ENCODE results near the gene TBC1D9.
"Not testable (repeated sequence)": the region's sequence is repeated elsewhere in the genome, so short reads cannot be mapped to it uniquely, and the experiment has no call there.

TBC1D9 gene

DNA sequence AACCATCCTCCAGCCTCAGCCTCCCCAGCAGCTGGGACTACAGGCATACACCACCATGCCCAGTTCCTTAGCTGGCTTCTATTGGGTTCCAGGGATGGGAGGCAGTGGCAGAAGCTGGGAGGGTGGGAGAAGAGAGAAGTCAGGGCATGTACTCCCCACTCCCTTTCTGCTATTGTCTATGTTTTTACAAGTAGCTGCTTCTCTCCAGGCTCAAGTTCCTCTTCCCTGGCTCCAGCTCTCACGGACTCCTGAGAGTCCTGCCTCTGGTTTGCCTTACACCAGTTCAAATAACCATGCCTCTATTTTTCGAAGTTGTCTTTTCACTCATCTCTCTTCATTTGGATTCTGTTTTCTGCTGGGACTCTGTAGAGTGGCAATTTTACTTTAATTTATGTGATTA is 2.9 kb downstream of the TBC1D9 start:
- DNase-seq (ENCODE audit: low read depth) = no peak

DNA sequence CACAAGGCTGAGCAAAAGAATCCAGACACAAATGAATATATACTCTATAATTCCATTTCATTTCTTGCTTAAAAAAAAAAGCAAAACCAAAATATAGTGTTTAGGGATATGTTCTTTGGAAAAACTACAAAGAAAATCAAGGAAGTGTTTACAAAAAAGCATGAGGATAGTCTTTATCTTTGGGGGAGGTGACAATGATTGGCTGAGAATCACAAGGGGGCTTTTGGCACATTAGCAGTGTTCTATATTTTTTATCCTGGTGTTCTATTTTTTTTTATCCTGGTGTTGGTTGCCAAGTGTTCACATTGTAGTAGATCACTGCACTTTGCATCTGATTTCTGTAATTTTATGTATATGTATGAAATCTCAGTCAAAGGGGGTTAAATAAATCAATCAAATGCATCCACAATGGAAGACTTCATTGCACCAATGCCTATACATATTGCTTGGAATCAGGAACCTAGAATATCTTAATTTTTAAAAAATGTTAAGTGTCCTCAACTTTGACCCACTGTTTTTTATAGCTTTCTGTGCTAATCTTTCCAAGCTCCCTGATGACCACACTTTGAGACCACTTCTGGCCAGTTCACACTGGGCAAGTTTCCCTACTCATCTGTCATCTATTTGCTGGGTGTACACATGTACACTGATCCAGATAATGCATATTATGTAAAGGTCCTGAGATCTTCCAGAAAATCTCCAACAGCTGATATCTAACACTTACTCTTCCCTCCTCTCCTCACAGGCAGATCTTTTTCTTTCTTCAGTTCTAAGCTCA is 3.7 kb downstream of the TBC1D9 start:
- DNase-seq (ENCODE audit: low read depth) = no peak

DNA sequence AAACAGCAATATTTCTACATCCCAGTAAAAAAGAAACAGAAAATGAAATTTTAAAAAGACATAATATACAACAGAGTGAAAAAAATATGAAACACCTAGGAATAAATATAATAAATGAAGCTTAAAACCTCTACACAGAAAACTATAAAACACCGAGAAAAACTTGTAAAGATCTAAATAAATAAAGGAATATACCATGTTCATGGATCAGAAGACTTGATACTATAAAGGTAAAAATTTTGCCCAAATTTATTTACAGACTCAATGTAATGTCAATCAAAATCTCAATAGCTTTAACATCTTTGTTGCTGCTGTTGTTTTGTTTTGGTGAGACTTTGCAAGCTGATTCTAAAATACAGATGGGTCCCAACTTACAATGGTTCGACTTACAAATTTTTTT is 5.7 kb downstream of the TBC1D9 start:
- no peak for DNase-seq (ENCODE audit: low read depth)

DNA sequence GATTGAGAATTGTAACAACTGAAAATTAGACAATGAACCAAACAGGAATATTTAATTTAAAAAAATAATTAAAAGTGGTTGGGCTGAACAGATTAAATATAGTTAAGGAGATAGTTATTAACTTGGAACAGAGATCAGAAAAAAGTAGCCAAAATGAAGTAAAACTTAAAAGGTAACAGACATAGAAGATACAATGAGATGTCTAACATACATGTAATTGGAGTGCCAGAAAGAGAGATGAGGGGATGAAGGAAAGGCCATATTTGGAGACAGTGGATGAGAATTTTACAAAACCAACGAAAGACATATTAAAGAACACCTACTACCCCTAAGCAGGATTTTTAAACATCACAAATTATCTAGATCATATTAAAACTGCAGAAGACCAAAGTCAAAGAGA is 8.0 kb downstream of the TBC1D9 start:
- DNase-seq (ENCODE audit: low read depth) = no peak

DNA sequence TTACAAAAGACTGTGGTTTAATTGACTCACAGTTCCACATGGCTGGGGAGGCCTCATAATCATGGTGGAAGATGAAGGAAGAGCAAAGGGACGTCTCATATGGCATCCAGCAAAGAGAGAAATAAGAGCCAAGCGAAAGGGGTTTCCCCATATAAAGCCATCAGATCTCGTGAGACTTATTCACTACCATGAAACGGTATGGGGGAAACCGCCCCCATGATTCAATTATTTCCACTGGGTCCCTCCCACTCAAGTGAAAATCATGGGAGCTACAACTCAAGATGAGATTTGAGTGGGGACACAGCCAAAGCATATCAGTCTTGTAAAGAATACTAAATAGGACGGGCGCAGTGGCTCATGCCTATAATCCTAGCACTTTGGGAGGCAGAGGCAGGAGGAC is 9.6 kb downstream of the TBC1D9 start:
- DNase-seq (ENCODE audit: low read depth) = not testable (repeated sequence)

DNA sequence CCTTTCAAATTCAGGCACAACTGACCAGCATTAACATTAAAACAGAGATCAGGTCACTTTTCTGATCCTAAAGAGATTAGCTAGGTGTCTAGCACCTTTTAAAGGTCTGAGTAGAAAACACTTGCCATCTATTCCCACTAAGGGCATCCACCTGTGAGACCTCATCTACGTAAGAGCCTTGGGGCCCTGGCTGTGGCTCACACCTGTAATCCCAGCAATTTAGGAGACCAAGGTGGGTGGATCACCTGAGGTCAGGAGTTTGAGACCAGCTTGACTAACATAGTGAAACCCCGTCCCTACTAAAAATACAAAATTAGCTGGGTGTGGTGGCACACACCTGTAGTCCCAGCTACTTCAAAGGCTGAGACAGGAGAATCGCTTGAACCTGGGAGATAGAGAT is 11.8 kb downstream of the TBC1D9 start:
- no peak for DNase-seq (ENCODE audit: low read depth)

DNA sequence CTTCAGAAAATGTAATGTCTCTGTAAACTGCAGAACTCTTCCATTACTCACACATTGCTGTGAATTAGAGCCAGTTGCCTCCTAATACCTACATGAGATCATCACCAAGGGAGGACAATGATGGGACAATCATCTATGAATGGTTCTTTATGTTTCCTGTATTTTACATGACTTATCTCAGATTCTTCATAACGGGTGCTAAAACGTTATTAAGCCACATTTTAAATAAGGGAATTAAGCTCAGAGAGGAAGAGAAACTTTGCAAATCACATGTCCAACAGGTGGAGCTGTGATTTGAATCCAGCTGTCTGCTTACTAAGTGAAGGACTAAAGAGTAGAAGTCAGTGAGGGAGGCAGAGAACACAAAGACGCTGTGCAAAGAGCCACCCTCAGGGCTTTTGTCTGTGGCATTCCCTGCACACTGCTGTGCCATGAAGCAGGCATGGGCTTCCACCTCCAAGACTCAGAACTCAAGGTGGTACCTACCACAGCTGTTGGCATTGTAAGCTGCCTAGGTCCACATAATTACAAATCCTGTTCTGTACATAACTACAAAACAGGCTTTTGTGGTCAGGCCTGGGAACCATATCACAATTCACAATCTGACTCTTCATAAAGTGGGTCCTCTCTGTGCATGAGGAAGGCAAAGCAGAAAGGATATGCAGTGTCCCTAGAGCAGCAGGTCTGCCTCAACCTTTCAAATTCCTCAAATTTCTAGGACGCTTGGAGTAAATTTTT is 12.8 kb downstream of the TBC1D9 start:
- no peak for DNase-seq (ENCODE audit: low read depth)

DNA sequence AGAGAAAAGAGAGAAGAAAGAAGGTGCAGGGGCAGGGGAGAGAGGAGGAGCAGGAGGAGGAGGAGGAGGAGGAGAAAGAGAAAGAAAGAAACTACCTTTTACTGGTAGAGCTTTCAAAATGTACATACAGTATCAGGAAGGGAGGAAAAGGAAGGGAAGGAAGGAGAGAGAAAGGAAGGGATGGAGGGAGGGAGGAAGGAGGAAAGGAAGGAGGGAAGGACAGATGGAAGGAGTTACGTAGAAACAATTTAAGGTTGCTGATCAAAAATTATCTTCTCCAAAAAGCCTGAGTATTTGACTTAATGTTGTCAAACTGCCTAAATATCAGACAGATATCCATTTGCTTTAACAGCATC is 13.4 kb downstream of the TBC1D9 start:
- no peak for DNase-seq (ENCODE audit: low read depth)

DNA sequence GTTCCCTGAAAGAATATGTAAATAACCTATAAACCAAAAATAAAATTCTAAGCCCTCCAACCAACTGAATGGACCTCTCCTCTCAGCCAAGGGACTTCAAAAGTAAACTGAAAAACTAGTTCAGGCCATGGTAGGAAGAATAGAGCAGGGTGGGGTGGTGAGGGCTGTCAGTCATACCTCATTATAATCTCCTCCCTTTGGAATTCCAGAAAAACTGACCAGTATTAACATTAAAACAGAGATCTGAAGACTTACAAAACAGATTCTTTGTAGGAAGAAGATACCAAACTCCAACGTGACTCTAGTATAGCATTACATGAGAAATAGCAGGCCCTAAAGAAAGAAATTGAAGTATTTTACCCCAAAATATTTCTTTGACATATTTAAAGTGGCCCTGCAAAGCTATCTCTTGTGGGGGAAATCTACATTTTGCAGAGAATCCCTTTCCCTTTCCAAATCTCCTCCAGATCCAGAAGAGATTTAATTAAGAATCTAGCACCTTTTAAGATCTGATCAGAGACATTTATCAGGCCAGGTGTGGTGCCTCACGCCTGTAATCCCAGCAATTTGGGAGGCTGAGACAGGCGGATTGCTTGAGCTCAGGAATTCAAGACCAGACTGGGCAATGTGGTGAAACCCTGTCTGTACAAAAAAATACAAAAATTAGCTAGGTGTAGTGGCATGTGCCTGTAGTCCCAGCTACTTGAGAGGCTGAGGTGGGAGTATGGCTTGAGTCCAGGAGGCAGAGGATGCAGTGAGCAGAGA is 15.1 kb downstream of the TBC1D9 start:
- no peak for DNase-seq (ENCODE audit: low read depth)

DNA sequence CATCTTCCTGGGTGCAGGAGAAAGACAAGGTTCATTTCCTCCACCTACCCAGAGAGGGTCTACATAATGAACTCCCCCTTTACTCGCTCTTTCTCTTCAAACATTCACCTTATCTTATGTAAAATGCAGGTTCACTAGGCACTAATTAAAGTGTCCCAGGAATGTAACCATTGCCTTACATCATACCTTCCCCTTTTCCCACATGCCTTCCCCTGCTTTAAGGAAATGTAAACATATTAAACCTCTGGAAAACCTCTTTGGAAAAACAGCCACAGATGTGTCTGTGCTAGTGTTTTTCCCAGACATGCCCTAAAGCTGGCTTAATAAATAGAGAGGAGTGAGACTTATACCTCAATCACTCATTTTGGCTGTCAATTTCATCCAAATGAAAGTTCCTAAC is 15.8 kb downstream of the TBC1D9 start:
- DNase-seq (ENCODE audit: low read depth) = no peak

DNA sequence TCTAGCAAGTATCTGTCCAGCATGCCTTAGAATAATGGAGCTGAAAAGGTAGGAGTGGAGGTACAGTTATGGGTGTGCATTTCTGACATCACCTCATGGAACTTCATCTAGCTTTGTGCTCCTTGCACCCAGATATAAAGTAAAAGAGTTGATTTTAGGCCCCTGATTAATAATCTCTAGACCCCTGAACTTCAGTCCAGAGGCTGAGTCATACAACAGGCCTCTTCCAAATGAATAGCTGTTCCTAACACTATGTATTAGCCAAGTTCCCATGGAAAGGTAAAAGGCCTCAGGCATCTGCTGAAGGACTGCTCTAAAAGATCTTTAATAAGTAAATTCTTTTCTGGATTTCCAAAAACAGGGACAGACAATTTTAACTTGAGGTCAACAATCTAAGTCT is 16.2 kb downstream of the TBC1D9 start:
- DNase-seq (ENCODE audit: low read depth) = no peak

DNA sequence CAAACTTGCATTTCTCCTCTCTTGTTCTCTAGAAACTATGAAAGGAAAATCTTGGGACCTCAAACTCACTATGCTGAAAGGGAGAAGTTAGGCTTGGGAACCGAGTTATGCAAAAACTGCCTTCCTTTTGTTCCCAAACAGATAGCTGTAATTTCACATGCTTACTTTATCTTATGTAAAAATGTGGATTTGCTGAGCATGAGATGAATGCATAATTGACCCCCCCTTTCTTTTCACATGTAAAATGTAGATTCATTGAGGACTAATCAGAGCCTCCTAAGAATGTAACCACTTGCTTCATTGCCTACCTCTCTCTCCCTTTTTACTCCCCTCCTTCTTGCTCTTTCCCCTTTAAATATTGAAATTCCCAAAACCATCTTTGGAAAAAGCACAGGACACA is 18.0 kb downstream of the TBC1D9 start:
- no peak for DNase-seq (ENCODE audit: low read depth)

DNA sequence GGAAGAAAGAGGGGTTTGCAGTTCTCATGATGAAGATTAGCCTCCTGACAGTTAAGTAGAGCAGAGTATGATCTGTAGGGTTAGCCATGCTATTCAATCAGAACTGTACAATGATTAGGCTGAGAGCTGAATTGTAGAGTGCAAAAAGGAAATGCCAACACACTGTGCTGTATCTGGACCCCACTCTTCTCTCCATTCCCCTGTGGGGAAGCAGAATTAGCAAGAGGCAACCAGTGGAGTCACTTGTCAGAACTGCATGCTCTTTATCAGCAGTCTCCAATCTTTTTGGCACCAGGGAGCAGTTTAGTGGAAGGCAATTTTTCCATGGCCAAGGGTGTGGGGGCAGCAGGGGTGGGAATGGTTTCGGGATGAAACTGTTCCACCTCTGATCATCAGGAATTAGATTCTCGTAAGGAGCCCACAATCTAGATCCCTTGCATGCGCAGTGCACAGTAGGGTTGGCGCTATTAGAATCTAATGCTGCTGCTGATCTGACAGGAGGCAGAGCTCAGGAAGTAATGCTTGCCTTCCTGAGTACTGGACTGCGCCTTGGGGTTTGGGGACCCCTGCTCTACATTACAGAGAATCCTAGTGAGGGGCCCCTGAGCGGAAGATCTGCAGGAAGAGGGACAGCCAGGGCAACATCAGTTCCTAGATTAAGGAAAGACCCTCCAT is 19.4 kb downstream of the TBC1D9 start:
- DNase-seq (ENCODE audit: low read depth) = no peak

DNA sequence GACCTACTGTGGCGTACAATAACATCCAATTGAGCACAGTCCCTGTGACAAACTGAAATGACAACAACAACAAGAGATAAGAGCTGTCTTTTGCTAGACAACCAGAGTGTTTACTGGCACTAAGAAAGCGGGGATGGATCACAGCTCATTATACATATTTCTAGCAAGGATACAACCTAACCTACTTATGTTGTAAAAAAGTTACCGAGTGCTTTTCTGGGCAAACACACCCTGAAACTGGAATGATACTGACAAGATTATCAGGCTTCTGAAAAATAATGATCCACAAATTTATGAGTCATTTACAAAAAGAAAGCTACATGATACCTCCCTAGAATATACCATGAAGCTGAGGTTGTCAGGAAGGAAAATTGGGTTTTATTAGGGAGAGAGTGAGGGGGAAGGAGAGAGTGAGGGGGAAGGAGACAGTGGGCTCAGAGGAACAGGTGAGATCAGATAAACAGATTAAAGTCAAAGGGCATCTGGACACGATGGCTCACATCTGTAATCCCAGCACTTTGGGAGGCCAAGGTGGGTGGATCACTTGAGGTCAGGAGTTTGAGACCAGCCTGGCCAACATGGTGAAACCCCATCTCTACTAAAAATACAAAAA is 20.3 kb downstream of the TBC1D9 start:
- DNase-seq (ENCODE audit: low read depth) = no peak

DNA sequence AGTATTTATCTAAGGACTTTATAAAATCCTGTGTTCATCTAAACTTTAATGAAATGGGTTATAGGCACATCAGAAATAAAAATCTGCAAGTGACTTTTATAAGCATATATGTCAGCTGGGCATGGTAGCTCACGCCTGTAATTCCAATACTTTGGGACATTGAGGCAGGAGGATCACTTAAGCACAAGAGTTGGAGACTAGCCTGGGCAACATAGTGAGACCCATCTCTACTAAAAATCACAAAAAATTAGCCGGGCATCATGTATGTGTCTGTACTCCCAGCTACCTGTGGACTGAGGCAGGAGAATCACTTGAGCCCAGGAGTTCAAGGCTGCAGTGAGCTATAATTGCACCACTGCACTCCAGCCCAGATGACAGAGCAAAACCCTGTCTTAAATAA is 20.9 kb downstream of the TBC1D9 start:
- no peak for DNase-seq (ENCODE audit: low read depth)

DNA sequence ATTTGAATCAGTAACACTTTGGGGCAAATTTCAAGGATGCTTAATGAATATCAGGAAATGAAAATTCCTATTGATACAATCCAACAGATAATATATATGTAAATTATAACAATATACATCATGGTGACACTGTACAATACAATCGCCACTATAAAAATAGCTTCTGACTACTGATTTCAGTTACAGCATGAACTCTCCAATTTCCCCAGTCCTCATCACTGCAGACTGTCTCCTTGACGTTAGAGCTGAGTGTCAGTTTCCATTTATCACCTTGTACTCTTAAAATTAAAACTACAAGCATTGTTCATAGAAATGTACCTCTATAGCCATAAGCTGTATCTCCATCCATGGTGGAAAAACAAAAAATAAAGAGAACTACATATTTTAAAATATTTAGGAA is 23.4 kb downstream of the TBC1D9 start:
- DNase-seq (ENCODE audit: low read depth) = no peak

DNA sequence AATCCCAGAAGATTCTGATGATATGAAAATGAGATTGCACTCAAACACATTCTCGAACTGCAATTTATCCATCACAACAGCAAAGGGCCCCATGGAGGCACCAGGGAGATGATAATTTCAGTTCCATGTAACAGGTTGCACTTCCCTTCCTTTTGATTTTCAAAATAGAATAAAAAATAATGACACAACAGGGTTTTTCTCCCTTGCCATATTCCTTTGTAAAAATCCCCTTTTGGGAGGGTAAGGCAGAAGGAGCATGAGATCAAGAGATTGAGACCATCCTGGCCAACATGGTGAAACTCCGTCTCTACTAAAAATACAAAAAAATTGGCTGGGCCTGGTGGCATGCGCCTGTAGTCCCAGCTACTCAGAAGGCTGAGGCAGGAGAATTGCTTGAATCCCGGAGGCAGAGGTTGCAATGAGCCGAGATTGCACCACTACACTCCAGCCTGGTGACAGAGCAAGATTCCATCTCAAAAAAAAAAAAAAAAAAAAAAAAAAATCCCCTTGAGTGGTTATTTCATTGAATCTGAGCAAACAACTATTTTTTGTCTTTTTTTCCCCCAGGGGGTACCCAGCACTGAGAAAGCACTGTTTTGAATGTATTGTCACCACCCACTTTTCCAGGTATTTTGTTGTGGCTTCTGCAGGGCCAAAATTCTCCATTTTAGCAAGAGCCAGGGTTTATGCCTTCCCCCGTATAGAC is 26.7 kb downstream of the TBC1D9 start:
- no peak for DNase-seq (ENCODE audit: low read depth)

DNA sequence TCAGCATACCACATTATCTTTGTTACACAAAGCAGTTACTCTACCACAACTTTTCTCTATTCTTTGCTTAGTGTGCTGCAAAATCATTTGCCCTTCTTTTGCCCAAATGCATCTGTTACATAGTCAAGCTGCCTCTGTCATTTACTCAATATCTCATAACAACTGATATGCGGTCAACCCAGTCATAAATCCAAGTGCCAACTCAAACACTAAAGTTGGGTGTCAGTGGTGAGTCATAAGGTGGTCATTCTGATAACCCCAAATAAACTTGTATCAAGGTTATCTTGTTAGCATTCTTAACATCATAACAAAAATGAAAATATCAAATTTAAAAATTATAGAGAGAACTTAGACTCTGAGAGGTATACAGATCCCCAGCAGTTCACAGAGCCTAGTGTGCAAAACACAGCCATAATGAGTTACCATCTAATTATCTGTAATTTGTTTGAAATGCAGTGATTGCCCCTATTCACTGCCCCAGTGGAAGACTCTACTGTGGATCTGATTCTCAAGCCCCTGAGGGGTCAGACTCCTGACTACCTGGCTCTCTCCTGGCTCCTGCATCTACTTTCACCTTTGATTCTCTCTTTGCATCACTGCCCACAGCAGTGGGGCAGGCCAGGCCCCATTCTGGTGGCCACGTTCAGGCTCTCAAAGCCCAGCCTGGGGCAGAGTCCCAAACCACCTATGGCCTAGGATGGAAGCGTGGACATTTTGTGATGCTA is 29.2 kb downstream of the TBC1D9 start:
- no peak for DNase-seq (ENCODE audit: low read depth)

DNA sequence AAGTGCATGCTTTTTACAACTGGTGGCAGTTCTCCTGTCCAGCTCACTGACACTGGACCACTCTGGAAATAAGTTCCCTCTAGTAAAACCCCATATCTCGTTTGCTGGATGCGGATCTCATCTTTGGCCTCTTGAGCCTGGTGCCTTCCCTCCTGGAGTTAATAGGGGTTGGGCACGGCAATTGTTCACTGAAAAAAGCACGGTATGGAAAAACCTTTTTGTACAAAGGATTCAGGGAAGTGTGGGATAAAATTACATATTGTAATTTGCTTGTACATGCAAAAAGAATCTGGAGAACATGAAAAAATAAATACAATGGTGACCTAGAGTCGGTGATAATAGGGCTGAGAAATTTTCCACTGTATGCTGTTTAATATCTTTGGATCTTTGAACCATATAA is 30.6 kb downstream of the TBC1D9 start:
- no peak for DNase-seq (ENCODE audit: low read depth)

DNA sequence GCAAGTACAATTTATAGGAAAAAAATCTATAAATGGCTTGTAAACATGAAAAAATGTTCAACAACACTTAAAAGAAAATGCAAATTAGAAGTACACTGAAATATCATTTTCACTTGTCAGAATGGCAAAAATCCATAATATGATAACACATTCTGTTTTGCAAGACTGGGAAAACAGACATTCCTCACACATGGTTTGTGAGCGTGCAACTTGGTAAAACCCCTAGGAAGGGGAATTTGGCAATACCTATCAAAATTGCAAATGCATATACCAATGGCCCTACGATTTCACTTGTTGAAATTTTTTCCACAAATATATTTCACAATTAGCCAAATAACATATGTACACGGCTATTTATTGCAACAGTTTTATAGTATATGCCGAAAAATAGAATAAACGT is 31.4 kb downstream of the TBC1D9 start:
- DNase-seq (ENCODE audit: low read depth) = peak; percentile 25

All from fibroblast of gingiva (primary cell).